Panc1 (cell line): ENCODE results near the gene NUDT4.

Source experiments
- CTCF ChIP-seq: fragments of 450-650 bp; IDR thresholded peaks from 2 replicates; pipeline ENCODE4 v1.5.1; 2017; ENCODE audit warnings: mild to moderate bottlenecking
- POLR2AphosphoS5 ChIP-seq: IDR thresholded peaks from 2 replicates; pipeline ENCODE4 v1.6.1; 2012; ENCODE audit warnings: mild to moderate bottlenecking, low read depth, low read length, moderate library complexity
- TF ChIP-seq, protein P1 (sequence below), 2 experiments: IDR thresholded peaks; 2 replicates each; pipeline ENCODE4 v1.6.1; 2011 to 2012; ENCODE audit warnings: low read depth in 2 of 2, control low read depth in 1 of 2, low read length in 1 of 2, mild to moderate bottlenecking in 1 of 2, moderate library complexity in 1 of 2; ENCODE audit not compliant: insufficient read depth in 1 of 2

DNA sequence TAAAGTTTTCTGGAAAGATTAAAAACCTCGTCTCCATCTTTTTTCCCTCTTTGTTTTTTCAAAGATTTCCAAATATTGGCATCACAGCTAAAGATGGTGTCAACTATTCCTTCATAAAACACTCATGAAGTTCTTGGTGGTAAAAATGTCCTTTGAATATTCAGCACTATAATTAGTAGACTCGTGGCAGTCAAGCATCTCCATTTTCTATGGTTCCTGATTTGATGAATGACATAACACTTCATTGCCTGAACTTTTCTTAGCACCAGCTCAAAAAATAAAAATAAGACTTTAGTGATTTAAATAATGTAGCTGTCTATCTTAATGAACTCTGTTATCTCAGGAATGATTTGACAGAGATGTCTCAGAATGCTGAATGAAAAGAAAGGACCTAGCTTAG, 44.3 kb downstream of the NUDT4 start:
- TF ChIP-seq, protein P1, sequence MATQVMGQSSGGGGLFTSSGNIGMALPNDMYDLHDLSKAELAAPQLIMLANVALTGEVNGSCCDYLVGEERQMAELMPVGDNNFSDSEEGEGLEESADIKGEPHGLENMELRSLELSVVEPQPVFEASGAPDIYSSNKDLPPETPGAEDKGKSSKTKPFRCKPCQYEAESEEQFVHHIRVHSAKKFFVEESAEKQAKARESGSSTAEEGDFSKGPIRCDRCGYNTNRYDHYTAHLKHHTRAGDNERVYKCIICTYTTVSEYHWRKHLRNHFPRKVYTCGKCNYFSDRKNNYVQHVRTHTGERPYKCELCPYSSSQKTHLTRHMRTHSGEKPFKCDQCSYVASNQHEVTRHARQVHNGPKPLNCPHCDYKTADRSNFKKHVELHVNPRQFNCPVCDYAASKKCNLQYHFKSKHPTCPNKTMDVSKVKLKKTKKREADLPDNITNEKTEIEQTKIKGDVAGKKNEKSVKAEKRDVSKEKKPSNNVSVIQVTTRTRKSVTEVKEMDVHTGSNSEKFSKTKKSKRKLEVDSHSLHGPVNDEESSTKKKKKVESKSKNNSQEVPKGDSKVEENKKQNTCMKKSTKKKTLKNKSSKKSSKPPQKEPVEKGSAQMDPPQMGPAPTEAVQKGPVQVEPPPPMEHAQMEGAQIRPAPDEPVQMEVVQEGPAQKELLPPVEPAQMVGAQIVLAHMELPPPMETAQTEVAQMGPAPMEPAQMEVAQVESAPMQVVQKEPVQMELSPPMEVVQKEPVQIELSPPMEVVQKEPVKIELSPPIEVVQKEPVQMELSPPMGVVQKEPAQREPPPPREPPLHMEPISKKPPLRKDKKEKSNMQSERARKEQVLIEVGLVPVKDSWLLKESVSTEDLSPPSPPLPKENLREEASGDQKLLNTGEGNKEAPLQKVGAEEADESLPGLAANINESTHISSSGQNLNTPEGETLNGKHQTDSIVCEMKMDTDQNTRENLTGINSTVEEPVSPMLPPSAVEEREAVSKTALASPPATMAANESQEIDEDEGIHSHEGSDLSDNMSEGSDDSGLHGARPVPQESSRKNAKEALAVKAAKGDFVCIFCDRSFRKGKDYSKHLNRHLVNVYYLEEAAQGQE (IDR thresholded peaks at IDR 0.05; ENCODE audit: insufficient read depth in 1 of 2, low read depth in 2 of 2, low read length in 1 of 2), result no peak
- TF ChIP-seq CTCF (no peak), POLR2AphosphoS5 (no peak)
